Pancreas (tissue), 10 donors: ENCODE measurements around the gene PUM1. TPM values are rescaled to one million over a fixed set of nuclear protein-coding genes. Genes with fewer than 3 reads are reported as not detected.

Source experiments
- ATAC-seq, 4 donors: fragments of 200-7000 bp; cut with Tn5 transposase; one replicate each; pipeline versions ENCODE4 v1.8.0 to v1.9.1; 2020; ENCODE audit warnings: mild to moderate bottlenecking in 4 of 4, moderate library complexity in 4 of 4
- DNase-seq, 6 donors: peaks; one replicate each; pipeline ENCODE4 v3.0.0-alpha.2; 2020
- FAIRE-seq: peaks from 2 replicates; lab custom pipeline; 2012; peaks lifted over from hg19 to GRCh38; lab: Jason Lieb, UNC
- H3K27ac ChIP-seq, 4 donors: fragments of 200-600 bp; sonication (generic); 1 replicate in 3 of 4; 2 replicates in 1 of 4; pipeline versions ENCODE4 v1.5.0 to v1.8.0; 2020
- H3K27me3 ChIP-seq, 4 donors: fragments of 200-600 bp; one replicate each; pipeline ENCODE4 v1.8.0; 2021
- H3K36me3 ChIP-seq, 3 donors: fragments of 200-600 bp; sonication (generic) in 1 of 3; one replicate each; pipeline versions ENCODE4 v1.5.0 to v1.8.0; 2020 to 2021
- H3K4me1 ChIP-seq, 3 donors: fragments of 200-600 bp; one replicate each; pipeline ENCODE4 v1.8.0; 2021
- H3K4me3 ChIP-seq, 4 donors: fragments of 200-600 bp; sonication (generic) in 2 of 4; one replicate each; pipeline versions ENCODE4 v1.5.0 to v1.8.0; 2020 to 2021
- H3K9me3 ChIP-seq, 4 donors: fragments of 200-600 bp; one replicate each; pipeline ENCODE4 v1.8.0; 2021
- WGBS, 2 donors: extraction: QIAGEN DNeasy Blood & Tissue Kit; methylation state at CpG; one replicate each; pipeline ENCODE4 v1.1.7; 2013; 5-methylcytosine and 5-hydroxymethylcytosine counted together
- intact Hi-C, 3 donors: fragments of 100-400 bp; cut with DNase I; formaldehyde crosslinking; loops; one replicate each; pipeline versions ENCODE4 v1.11.1 to v1.14.2; 2022
- polyA plus RNA-seq, 2 donors: library from polyadenylated mRNA; stranded (reverse); fragments of 200-250 nt; gene quantifications; one replicate each; pipeline ENCODE4 v1.2.3, GENCODE V29; 2013
- total RNA-seq, 6 donors: library from RNA; stranded (reverse); fragmentation: NEBNext Ultra II Directional in 4 of 6; extraction: Animal tissue kit (Norgen Biotek cat#: 25700) in 4 of 6; gene quantifications; one replicate each; pipeline versions ENCODE4 v1.2.1 to v1.2.4, GENCODE V29; 2021 to 2023
- TF ChIP-seq, protein P1 (sequence below), 4 donors: fragments of 200-600 bp; sonication (generic) in 3 of 4; IDR thresholded peaks; one replicate each; pipeline versions ENCODE4 v1.5.0 to v1.8.0; 2021; ENCODE audit warnings: antibody characterized with exemption in 4 of 4
- donor health status: healthy with polysubstance abuse.
- donor health status: DM: no; HTN: no; CAD: no; lungs with moderate emphysema.
- donor health status: DM: no; HTN: no; CAD: no.
- donor health status: control.
- donor health status: control.
- donor health status: Bipolar disorder and iron deficiency.
- donor health status: DM: yes; HTN: yes; CAD: no.
- donor health status: DM: no; HTN: no; CAD: no.
- donor health status: DM: no; HTN: no; CAD: no.
- donor health status: DM: yes; HTN: yes; CAD: no.

PUM1 gene
- total and polyA plus RNA-seq, 8 donors = 16.9 to 75.8 (median 43.1) TPM

DNA sequence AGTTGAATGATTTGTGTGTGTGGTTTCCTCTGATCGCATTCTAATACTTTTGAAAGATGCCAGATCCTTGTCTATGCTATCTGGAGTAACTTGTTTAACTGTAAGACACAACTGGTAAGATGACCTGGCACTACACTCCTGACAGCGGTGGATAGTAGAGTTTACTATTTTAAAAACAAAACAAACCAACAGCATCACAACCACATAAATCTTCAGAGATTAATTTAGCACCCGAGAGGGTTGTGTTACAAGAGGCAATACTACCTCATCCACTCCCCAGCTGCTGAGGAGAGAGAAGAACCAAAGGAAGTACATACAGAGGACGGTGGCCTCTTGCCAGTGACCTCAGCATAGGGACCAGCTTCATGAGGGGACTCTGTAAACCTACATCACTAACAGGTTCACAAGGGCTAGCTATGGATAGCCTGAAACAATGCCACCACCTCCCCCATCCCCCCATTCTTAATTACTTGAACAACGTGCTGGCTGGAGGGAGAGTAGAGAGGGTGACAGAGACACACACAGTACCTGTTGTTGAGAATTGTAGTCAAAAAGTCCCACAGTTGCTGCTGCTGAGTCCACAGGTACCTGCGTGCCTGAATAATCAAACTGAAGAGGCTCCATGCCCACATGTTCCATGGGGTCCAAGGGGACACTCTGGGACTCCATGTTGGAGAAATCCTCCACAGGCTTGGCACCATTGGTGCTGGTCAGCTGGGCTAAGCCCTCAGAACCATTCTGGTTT lies 73.5 kb downstream of the PUM1 start:
- ATAC-seq (no peak), DNase-seq (no peak), FAIRE-seq (no peak)
- Histone ChIP-seq H3K4me1 (peaks cover 0 to 9% (median 8%) of the 10 kb centered on the region in 3 donors), H3K27ac (no peak overlapping the region), H3K27me3 (no peaks in the 10 kb centered on the region), H3K9me3 (no peaks in the 10 kb centered on the region), H3K4me3 (no peak overlapping the region), H3K36me3 (peaks cover 0 to 3% (median 0%) of the 10 kb centered on the region in 3 donors)
- intact Hi-C loops = no loop called here
- WGBS, 2 donors = 76 to 80% methylated on average over 6 of the region's 6 CpGs
- TF ChIP-seq, protein P1, sequence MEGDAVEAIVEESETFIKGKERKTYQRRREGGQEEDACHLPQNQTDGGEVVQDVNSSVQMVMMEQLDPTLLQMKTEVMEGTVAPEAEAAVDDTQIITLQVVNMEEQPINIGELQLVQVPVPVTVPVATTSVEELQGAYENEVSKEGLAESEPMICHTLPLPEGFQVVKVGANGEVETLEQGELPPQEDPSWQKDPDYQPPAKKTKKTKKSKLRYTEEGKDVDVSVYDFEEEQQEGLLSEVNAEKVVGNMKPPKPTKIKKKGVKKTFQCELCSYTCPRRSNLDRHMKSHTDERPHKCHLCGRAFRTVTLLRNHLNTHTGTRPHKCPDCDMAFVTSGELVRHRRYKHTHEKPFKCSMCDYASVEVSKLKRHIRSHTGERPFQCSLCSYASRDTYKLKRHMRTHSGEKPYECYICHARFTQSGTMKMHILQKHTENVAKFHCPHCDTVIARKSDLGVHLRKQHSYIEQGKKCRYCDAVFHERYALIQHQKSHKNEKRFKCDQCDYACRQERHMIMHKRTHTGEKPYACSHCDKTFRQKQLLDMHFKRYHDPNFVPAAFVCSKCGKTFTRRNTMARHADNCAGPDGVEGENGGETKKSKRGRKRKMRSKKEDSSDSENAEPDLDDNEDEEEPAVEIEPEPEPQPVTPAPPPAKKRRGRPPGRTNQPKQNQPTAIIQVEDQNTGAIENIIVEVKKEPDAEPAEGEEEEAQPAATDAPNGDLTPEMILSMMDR (IDR thresholded peaks at IDR 0.05) = no peak

DNA sequence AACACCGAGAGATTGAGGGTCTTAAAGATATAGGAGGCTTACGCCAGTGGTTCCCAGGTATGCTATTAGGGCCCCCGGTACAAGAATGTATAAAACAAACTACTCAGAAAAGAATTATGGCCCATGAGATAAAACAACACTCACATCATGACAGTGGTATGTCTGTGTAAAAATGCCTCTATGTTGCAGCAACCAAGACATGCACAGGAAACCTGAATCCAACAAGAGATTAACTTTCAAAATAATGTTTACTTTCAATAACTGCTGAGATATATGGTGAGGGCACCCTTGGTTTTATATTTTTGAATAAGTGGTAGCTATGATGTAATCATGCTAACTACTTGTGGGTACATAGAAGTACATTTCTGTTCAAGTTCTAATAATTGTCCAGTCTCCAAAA lies 74.9 kb downstream of the PUM1 start:
- no peak overlapping the region for H3K27ac ChIP-seq
- FAIRE-seq (no peak), DNase-seq (no peak), ATAC-seq (no peak)
- H3K27me3 ChIP-seq = no peaks in the 10 kb centered on the region
- TF ChIP-seq, protein P1 (IDR thresholded peaks at IDR 0.05) = no peak
- H3K9me3 ChIP-seq = no peaks in the 10 kb centered on the region
- intact Hi-C loops = no loop called here
- no peak overlapping the region for H3K4me3 ChIP-seq
- WGBS, 2 donors = 85 to 91% methylated on average over 3 of the region's 3 CpGs
- peaks cover 0 to 9% (median 8%) of the 10 kb centered on the region in 3 donors for H3K4me1 ChIP-seq
- peaks cover 0 to 3% (median 0%) of the 10 kb centered on the region in 3 donors for H3K36me3 ChIP-seq

DNA sequence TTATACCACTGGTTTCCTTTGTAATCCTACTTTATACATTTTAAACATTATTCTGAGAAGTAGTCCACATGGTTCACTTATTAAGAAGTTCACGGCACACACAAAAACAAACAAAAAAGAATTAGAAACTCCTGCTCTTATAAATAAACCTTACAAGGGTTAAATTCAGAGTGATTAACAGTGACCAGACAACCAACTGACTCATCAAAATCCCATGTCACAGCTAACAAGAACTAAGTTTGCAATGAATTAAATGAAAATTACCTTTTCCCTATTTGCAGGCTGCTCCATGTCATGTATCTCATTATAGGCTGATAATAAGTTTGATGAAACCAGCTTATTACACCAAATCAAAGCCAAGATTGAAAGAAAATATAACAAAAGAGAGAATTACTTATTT lies 77.5 kb downstream of the PUM1 start:
- ATAC-seq = no peak
- WGBS, 2 donors = 63 to 71% methylated on average over 1 of the region's 1 CpG
- Histone ChIP-seq H3K4me3 (no peak overlapping the region), H3K4me1 (peaks cover 0 to 21% (median 20%) of the 10 kb centered on the region in 3 donors), H3K9me3 (no peaks in the 10 kb centered on the region), H3K27me3 (no peaks in the 10 kb centered on the region), H3K27ac (no peak overlapping the region), H3K36me3 (peaks cover 0 to 3% (median 0%) of the 10 kb centered on the region in 3 donors)
- TF ChIP-seq, protein P1 (IDR thresholded peaks at IDR 0.05) = no peak
- intact Hi-C loops = no loop called here
- no peak for DNase-seq
- FAIRE-seq = no peak

DNA sequence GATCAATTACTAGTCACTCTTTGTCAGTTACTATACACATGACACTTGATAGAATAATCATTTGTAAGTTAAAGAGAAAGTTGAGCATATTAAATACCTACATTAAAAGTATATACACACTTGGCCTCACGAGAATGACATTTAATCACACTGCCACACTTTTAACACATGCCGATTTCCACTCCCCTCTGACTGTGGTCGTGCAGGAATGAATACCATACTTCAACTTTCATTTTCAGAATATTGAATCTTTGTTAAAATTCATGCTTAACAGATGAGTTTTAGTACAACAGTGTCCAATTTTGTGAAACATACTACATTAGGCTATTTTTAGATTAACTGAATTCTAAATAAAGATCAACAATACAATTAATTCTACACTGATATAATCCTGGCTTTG lies 78.8 kb downstream of the PUM1 start:
- TF ChIP-seq, protein P1 (IDR thresholded peaks at IDR 0.05) = no peak
- WGBS, 2 donors = 74 to 76% methylated on average over 3 of the region's 3 CpGs
- intact Hi-C loops = no loop called here
- H3K36me3 ChIP-seq = no peaks in the 10 kb centered on the region
- DNase-seq (no peak), FAIRE-seq (no peak), ATAC-seq (no peak)
- H3K27me3 ChIP-seq = no peaks in the 10 kb centered on the region
- no peaks in the 10 kb centered on the region for H3K9me3 ChIP-seq
- no peak overlapping the region for H3K27ac ChIP-seq
- peaks cover 0 to 28% (median 21%) of the 10 kb centered on the region in 3 donors for H3K4me1 ChIP-seq
- no peak overlapping the region for H3K4me3 ChIP-seq

DNA sequence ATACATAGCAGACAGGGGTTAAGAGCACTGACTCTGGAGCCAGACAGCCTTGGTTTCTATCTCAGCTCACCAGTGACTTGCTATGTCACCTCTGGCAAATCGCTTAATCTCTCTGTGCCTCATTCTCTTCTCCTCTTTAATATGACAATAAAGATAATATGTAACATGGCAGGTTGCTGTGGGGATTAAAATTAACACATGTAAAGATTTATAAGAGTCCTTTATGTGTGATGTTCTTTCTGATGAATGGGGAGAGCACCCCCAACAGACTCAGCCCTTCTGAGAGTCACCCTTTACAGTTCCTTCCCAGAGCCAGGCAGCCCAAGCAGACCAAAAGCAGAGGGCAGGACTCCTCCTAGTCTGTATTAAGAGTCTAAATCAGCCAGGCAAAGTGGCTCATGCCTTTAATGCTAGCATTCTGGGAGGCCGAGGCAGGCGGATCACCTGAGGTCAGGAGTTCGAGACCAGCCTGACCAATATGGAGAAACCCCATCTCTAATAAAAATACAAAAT lies 80.5 kb downstream of the PUM1 start:
- Histone ChIP-seq H3K4me3 (no peak overlapping the region), H3K36me3 (no peaks in the 10 kb centered on the region), H3K4me1 (peaks cover 0 to 28% (median 21%) of the 10 kb centered on the region in 3 donors), H3K27me3 (no peaks in the 10 kb centered on the region), H3K27ac (no peak overlapping the region), H3K9me3 (no peaks in the 10 kb centered on the region)
- DNase-seq (no peak), ATAC-seq (no peak), FAIRE-seq (no peak)
- TF ChIP-seq, protein P1 (IDR thresholded peaks at IDR 0.05) = no peak
- intact Hi-C loops = no loop called here
- WGBS, 2 donors = 93 to 100% methylated on average over 4 of the region's 4 CpGs
